Endothelial cell of umbilical vein (primary cell): Measurements from ENCODE around the gene DAD1. TPM values are rescaled to one million over a fixed set of nuclear protein-coding genes. Genes with fewer than 3 reads are reported as not detected.

Experiments
- BruUV-seq: library from RNA; stranded (reverse); fragments of 400-500 nt; replicated peaks from 2 replicates; lab custom pipeline; 2021; lab: Mats Ljungman, UMichigan
- CTCF ChIA-PET: fragments of 300-600, 350-600 bp; sonication (Branson Sonifier 250); formaldehyde crosslinking; loops from one replicate; lab custom pipeline; 2021; ENCODE audit warnings: antibody characterized with exemption, inconsistent platforms; lab: Charles Lee
- POLR2A ChIA-PET: fragments of 300-600, 350-600 bp; sonication (Branson Sonifier 250); formaldehyde crosslinking; loops from one replicate; lab custom pipeline; 2021; ENCODE audit warnings: antibody characterized with exemption, inconsistent platforms; lab: Charles Lee
- DNase-seq: peaks from one replicate; pipeline ENCODE4 v3.0.0-alpha.2; 2011; ENCODE audit warnings: low read depth, low spot score
- FAIRE-seq: peaks from 2 replicates; lab custom pipeline; 2011; peaks lifted over from hg19 to GRCh38; lab: Jason Lieb, UNC
- H2AFZ ChIP-seq: 2 replicates; pipeline ENCODE4 v1.6.0; 2012; ENCODE audit warnings: low read depth, low read length, control low read depth, inconsistent platforms
- H3K27ac ChIP-seq: 2 replicates; pipeline ENCODE4 v1.5.1; 2011; ENCODE audit warnings: low read depth, mild to moderate bottlenecking, control low read depth, low read length, moderate library complexity; ENCODE audit not compliant: insufficient read depth
- H3K27me3 ChIP-seq, 2 experiments: 2 replicates each; pipeline versions ENCODE4 v1.6.0 to v1.6.1; 2011; ENCODE audit warnings: low read length in 2 of 2, mixed read lengths in 1 of 2; ENCODE audit not compliant: control insufficient read depth in 2 of 2, insufficient read depth in 2 of 2
- H3K36me3 ChIP-seq, 2 experiments: 2 replicates in 1 of 2; 3 replicates in 1 of 2; pipeline ENCODE4 v1.5.1; 2011; ENCODE audit warnings: low read length in 2 of 2, mild to moderate bottlenecking in 1 of 2, moderate library complexity in 1 of 2; ENCODE audit not compliant: control insufficient read depth in 2 of 2, insufficient read depth in 2 of 2; ENCODE audit errors: extremely low read depth in 1 of 2
- H3K4me1 ChIP-seq: 3 replicates; pipeline ENCODE4 v1.5.1; 2011; ENCODE audit warnings: mild to moderate bottlenecking, low read length; ENCODE audit not compliant: control insufficient read depth, insufficient read depth; ENCODE audit errors: extremely low read depth
- H3K4me2 ChIP-seq: 2 replicates; pipeline ENCODE4 v1.6.1; 2011; ENCODE audit warnings: low read length, control low read depth, mixed read lengths; ENCODE audit not compliant: insufficient read depth
- H3K4me3 ChIP-seq, 3 experiments: fragments of 200-600 bp in 1 of 3; sonication (generic), shearing (Covaris generic) in 1 of 3; replicated peaks in 1 of 3; 2 replicates each; pipeline ENCODE4 v1.5.1; 2011 to 2016; ENCODE audit warnings: control low read depth in 3 of 3, low read length in 3 of 3, mild to moderate bottlenecking in 2 of 3, inconsistent platforms in 1 of 3, low read depth in 1 of 3, moderate library complexity in 1 of 3; ENCODE audit not compliant: insufficient read depth in 1 of 3
- H3K79me2 ChIP-seq: 2 replicates; pipeline ENCODE4 v1.6.0; 2012; ENCODE audit warnings: low read length, inconsistent platforms; ENCODE audit not compliant: control insufficient read depth, insufficient read depth
- H3K9ac ChIP-seq: replicated peaks from 2 replicates; pipeline ENCODE3; 2011; ENCODE audit warnings: low read length, control low read depth; ENCODE audit not compliant: insufficient read depth; ENCODE audit errors: extremely low read depth
- H3K9me1 ChIP-seq: replicated peaks from 3 replicates; pipeline ENCODE4 v1.6.0; 2011; ENCODE audit warnings: mild to moderate bottlenecking, low read length; ENCODE audit not compliant: control insufficient read depth, insufficient read depth; ENCODE audit errors: extremely low read depth
- H3K9me3 ChIP-seq: replicated peaks from 2 replicates; pipeline ENCODE4 v1.5.1; 2012; ENCODE audit warnings: low read length, inconsistent platforms; ENCODE audit not compliant: control insufficient read depth, insufficient read depth
- H4K20me1 ChIP-seq: replicated peaks from 2 replicates; pipeline ENCODE3; 2011; ENCODE audit warnings: mild to moderate bottlenecking, low read length; ENCODE audit not compliant: control insufficient read depth, insufficient read depth; ENCODE audit errors: extremely low read depth
- FOS ChIP-seq: IDR thresholded peaks from 2 replicates; pipeline ENCODE4 v1.6.1; 2011; ENCODE audit warnings: mild to moderate bottlenecking, low read length, moderate library complexity, borderline replicate concordance; ENCODE audit not compliant: insufficient read depth
- MAX ChIP-seq: IDR thresholded peaks from 2 replicates; pipeline ENCODE4 v1.6.1; 2011; ENCODE audit not compliant: insufficient read depth, insufficient read length
- dilution Hi-C: fragments of 300-500 bp; cut with MboI; formaldehyde crosslinking; loops from one replicate; pipeline ENCODE4 v1.15.0; 2019; ENCODE audit warnings: low sequenced_read_pairs; ENCODE audit not compliant: extremely low pct_ligation_motif_present
- intact Hi-C: fragments of 100-400 bp; cut with micrococcal nuclease; formaldehyde crosslinking; loops from one replicate; pipeline ENCODE4 v1.10.0; 2022
- polyA plus RNA-seq, 4 experiments: library from polyadenylated mRNA; depleted of rRNA in 3 of 4; stranded (reverse) in 3 of 4; unstranded in 1 of 4; fragments of >200 nt; gene quantifications; 2 replicates each; pipeline versions ENCODE4 v1.2.1 to v1.2.3, GENCODE V29; 2011 to 2012; ENCODE audit warnings: missing spikeins in 1 of 4
- total RNA-seq: library from RNA; stranded (reverse); gene quantifications from 2 replicates; pipeline ENCODE4 v1.2.3, GENCODE V29; 2021
- TF ChIP-seq, protein P1 (sequence below), 2 donors: IDR thresholded peaks; 1 replicate in 1 of 2; 2 replicates in 1 of 2; pipeline ENCODE4 v1.5.1; 2011; ENCODE audit warnings: low read length in 2 of 2, mild to moderate bottlenecking in 2 of 2, moderate library complexity in 2 of 2, control low read depth in 1 of 2, inconsistent platforms in 1 of 2, low read depth in 1 of 2; ENCODE audit not compliant: insufficient read depth in 1 of 2; ENCODE audit errors: extremely low read depth in 1 of 2

DAD1 gene
- total and polyA plus RNA-seq, 2 donors (not counting 3 experiments of a cell fraction or from before 2014, with no cell fraction given): 299 to 1,227 TPM

GRCh38 chr14:22598896-22599244, 9.8 kb upstream of the DAD1 start:
- peak overlapping the region; percentile 66 for H3K9ac ChIP-seq
- H3K36me3 ChIP-seq: peaks cover 3 to 11% of the 10 kb centered on the region in 2 experiments
- peak overlapping the region; percentile 56 to 68 (median 62) for H3K4me3 ChIP-seq
- H3K9me1 ChIP-seq: no peaks in the 10 kb centered on the region
- peak; percentile 81 for FAIRE-seq
- dilution Hi-C loops: no loop called here
- H3K27me3 ChIP-seq: peaks cover 0 to 5% of the 10 kb centered on the region in 2 experiments
- ChIA-PET POLR2A (interaction anchor here (0.6 to 1.6 kb wide), 4 partner anchors 10 to 1949 kb away, joined by 3 to 7 read pairs (median 4); partner anchors contain the start of genes DAD1 and OXA1L), CTCF (interaction anchor here (0.6 to 4.2 kb wide), 16 partner anchors 9 to 331 kb away, joined by 3 to 45 read pairs (median 5); partner anchors contain the start of genes DAD1 and OXA1L)
- no peaks in the 10 kb centered on the region for H4K20me1 ChIP-seq
- BruUV-seq: no TSS peak
- peaks cover 14% of the 10 kb centered on the region for H3K4me1 ChIP-seq
- intact Hi-C loops: loop anchor here (1.0 kb wide), 3 partner anchors 10 to 54 kb away; partner anchors contain the start of gene DAD1
- peaks cover 1% of the 10 kb centered on the region for H3K79me2 ChIP-seq
- H3K9me3 ChIP-seq: no peaks in the 10 kb centered on the region
- H2AFZ ChIP-seq: peak overlapping the region; percentile 95
- peak overlapping the region; percentile 53 for H3K27ac ChIP-seq
- peak overlapping the region; percentile 86 for H3K4me2 ChIP-seq
- DNase-seq: peak; percentile 74
- TF ChIP-seq MAX (no peak), FOS (peak; percentile 54)
- TF ChIP-seq, protein P1, sequence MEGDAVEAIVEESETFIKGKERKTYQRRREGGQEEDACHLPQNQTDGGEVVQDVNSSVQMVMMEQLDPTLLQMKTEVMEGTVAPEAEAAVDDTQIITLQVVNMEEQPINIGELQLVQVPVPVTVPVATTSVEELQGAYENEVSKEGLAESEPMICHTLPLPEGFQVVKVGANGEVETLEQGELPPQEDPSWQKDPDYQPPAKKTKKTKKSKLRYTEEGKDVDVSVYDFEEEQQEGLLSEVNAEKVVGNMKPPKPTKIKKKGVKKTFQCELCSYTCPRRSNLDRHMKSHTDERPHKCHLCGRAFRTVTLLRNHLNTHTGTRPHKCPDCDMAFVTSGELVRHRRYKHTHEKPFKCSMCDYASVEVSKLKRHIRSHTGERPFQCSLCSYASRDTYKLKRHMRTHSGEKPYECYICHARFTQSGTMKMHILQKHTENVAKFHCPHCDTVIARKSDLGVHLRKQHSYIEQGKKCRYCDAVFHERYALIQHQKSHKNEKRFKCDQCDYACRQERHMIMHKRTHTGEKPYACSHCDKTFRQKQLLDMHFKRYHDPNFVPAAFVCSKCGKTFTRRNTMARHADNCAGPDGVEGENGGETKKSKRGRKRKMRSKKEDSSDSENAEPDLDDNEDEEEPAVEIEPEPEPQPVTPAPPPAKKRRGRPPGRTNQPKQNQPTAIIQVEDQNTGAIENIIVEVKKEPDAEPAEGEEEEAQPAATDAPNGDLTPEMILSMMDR (IDR thresholded peaks at IDR 0.05; ENCODE audit: extremely low read depth in 1 of 2, insufficient read depth in 1 of 2, low read depth in 1 of 2, low read length in 2 of 2): peak in 1 of 2 donors; percentile 30
